GM23338 (cell line): ENCODE results near the gene ITPRIPL1. TPM values are rescaled to one million over a fixed set of nuclear protein-coding genes. Genes with fewer than 3 reads are reported as not detected.

ENCODE experiments used
- ATAC-seq: fragments of 200-7000 bp; cut with Tn5 transposase; 3 replicates; pipeline ENCODE4 v1.9.1; 2020
- DNase-seq: peaks from one replicate; pipeline ENCODE4 v3.0.0-alpha.2; 2015; ENCODE audit warnings: low spot score
- H2AFZ ChIP-seq: fragments of 200-600 bp; sonication (generic); 2 replicates; pipeline ENCODE4 v1.8.0; 2016; ENCODE audit warnings: antibody characterized with exemption, mild to moderate bottlenecking, moderate library complexity
- H3F3A ChIP-seq: fragments of 200-600 bp; sonication (generic); replicated peaks from 2 replicates; pipeline ENCODE4 v1.8.0; 2017; ENCODE audit warnings: antibody characterized with exemption, mixed run types, low read depth
- H3K27ac ChIP-seq: fragments of 200-600 bp; sonication (generic); 2 replicates; pipeline ENCODE4 v1.6.1; 2016; ENCODE audit warnings: low read depth
- H3K27me3 ChIP-seq: fragments of 200-600 bp; sonication (generic); 2 replicates; pipeline ENCODE4 v1.8.0; 2016; ENCODE audit warnings: mild to moderate bottlenecking, mixed run types, moderate library complexity; ENCODE audit not compliant: insufficient read depth
- H3K36me3 ChIP-seq: fragments of 200-600 bp; sonication (generic); 2 replicates; pipeline ENCODE4 v1.8.0; 2016; ENCODE audit warnings: mild to moderate bottlenecking; ENCODE audit not compliant: insufficient read depth
- H3K4me1 ChIP-seq: fragments of 200-600 bp; sonication (generic); 2 replicates; pipeline ENCODE4 v1.8.0; 2016; ENCODE audit warnings: mild to moderate bottlenecking, moderate library complexity; ENCODE audit not compliant: insufficient read depth
- H3K4me2 ChIP-seq: fragments of 200-600 bp; sonication (generic); 2 replicates; pipeline ENCODE4 v1.7.1; 2017; ENCODE audit warnings: mixed run types
- H3K4me3 ChIP-seq: fragments of 200-600 bp; sonication (generic); 2 replicates; pipeline ENCODE4 v1.6.1; 2016; ENCODE audit warnings: mixed run types
- H3K79me2 ChIP-seq: fragments of 200-600 bp; sonication (generic); replicated peaks from 2 replicates; pipeline ENCODE4 v1.8.0; 2017; ENCODE audit warnings: mild to moderate bottlenecking; ENCODE audit not compliant: insufficient read depth
- H3K9me2 ChIP-seq: fragments of 200-600 bp; sonication (generic); 2 replicates; pipeline ENCODE4 v1.8.0; 2017; ENCODE audit not compliant: insufficient read depth
- H4K20me1 ChIP-seq: fragments of 200-600 bp; sonication (generic); replicated peaks from 2 replicates; pipeline ENCODE4 v1.8.0; 2017; ENCODE audit warnings: mild to moderate bottlenecking; ENCODE audit not compliant: insufficient read depth
- H3K27ac Mint-ChIP-seq: 2 replicates; pipeline ENCODE4 v1.8.0; 2020; ENCODE audit warnings: inconsistent platforms, mild to moderate bottlenecking, moderate library complexity, mixed read lengths
- H3K27me3 Mint-ChIP-seq: 3 replicates; pipeline ENCODE4 v1.8.0; 2022; ENCODE audit warnings: low read depth, mild to moderate bottlenecking, moderate library complexity, mixed read lengths, inconsistent platforms; ENCODE audit not compliant: insufficient read depth, poor library complexity
- H3K36me3 Mint-ChIP-seq: 3 replicates; pipeline ENCODE4 v1.8.0; 2021; ENCODE audit warnings: low read depth, mild to moderate bottlenecking, inconsistent platforms, moderate library complexity, mixed read lengths
- H3K4me1 Mint-ChIP-seq: 3 replicates; pipeline ENCODE4 v1.8.0; 2020; ENCODE audit warnings: mild to moderate bottlenecking, inconsistent platforms, mixed read lengths
- H3K4me3 Mint-ChIP-seq: 3 replicates; pipeline ENCODE4 v1.8.0; 2021; ENCODE audit warnings: moderate library complexity, mild to moderate bottlenecking, inconsistent platforms, mixed read lengths
- H3K9me3 Mint-ChIP-seq: 3 replicates; pipeline ENCODE4 v1.8.0; 2020; ENCODE audit warnings: moderate library complexity, mild to moderate bottlenecking, inconsistent platforms, mixed read lengths
- CREB1 ChIP-seq: fragments of 250-450 bp; sonication (Bioruptor Pico); IDR thresholded peaks from 2 replicates; pipeline ENCODE4 v1.5.0; 2020; ENCODE audit warnings: low read depth, mild to moderate bottlenecking, moderate library complexity
- CTCF ChIP-seq, 2 experiments: fragments of 200-600 bp in 1 of 2; sonication (generic) in 1 of 2; conservative IDR thresholded peaks; 2 replicates each; pipeline versions ENCODE4 v1.5.1 to v1.6.1; 2016 to 2017; ENCODE audit warnings: antibody characterized with exemption in 2 of 2, low read depth in 2 of 2, mild to moderate bottlenecking in 2 of 2, moderate library complexity in 1 of 2
- ETS1 ChIP-seq: IDR thresholded peaks from 2 replicates; pipeline ENCODE4 v1.6.1; 2016; ENCODE audit warnings: antibody characterized with exemption
- EZH2 ChIP-seq: fragments of 200-600 bp; sonication (generic); IDR thresholded peaks from one replicate; pipeline ENCODE4 v1.8.0; 2017; ENCODE audit warnings: antibody characterized with exemption, mild to moderate bottlenecking, low read depth; ENCODE audit not compliant: unreplicated experiment
- EZH2phosphoT487 ChIP-seq: fragments of 200-600 bp; sonication (generic); IDR thresholded peaks from one replicate; pipeline ENCODE4 v1.8.1; 2018; ENCODE audit warnings: antibody characterized with exemption; ENCODE audit not compliant: unreplicated experiment
- JUNB ChIP-seq: IDR thresholded peaks from one replicate; pipeline ENCODE4 v1.6.1; 2016; ENCODE audit warnings: antibody characterized with exemption; ENCODE audit not compliant: unreplicated experiment
- NANOG ChIP-seq: IDR thresholded peaks from 2 replicates; pipeline ENCODE4 v1.6.1; 2016; ENCODE audit warnings: antibody characterized with exemption, borderline replicate concordance
- POLR2AphosphoS5 ChIP-seq: IDR thresholded peaks from 2 replicates; pipeline ENCODE4 v1.6.1; 2016; ENCODE audit warnings: antibody characterized with exemption, low read depth
- REST ChIP-seq: IDR thresholded peaks from one replicate; pipeline ENCODE4 v1.6.1; 2018; ENCODE audit warnings: antibody characterized with exemption; ENCODE audit not compliant: unreplicated experiment
- STAT1 ChIP-seq: IDR thresholded peaks from one replicate; pipeline ENCODE4 v1.6.1; 2016; ENCODE audit warnings: antibody characterized with exemption; ENCODE audit not compliant: unreplicated experiment
- ZNF114 ChIP-seq: fragments of 250-450 bp; sonication (Bioruptor Pico); IDR thresholded peaks from 2 replicates; pipeline ENCODE4 v1.5.0; 2020; ENCODE audit warnings: mild to moderate bottlenecking, moderate library complexity
- ZNF331 ChIP-seq: fragments of 250-450 bp; sonication (Bioruptor Pico); IDR thresholded peaks from 2 replicates; pipeline ENCODE4 v1.5.0; 2020; ENCODE audit warnings: low read depth, mild to moderate bottlenecking, moderate library complexity
- ZNF462 ChIP-seq: fragments of 250-450 bp; sonication (Bioruptor Pico); IDR thresholded peaks from 2 replicates; pipeline ENCODE4 v1.5.0; 2020; ENCODE audit warnings: mild to moderate bottlenecking, moderate library complexity
- polyA plus RNA-seq: library from polyadenylated mRNA; unstranded; fragments of >200 nt; fragmentation: Nextera tagmentation; extraction: Ambion mirVana; gene quantifications from 2 replicates; pipeline ENCODE4 v1.2.1, GENCODE V29; 2016
- total RNA-seq: library from RNA; depleted of rRNA; stranded (reverse); fragments of >200 nt; shearing (Covaris generic); gene quantifications from 2 replicates; pipeline ENCODE4 v1.2.3, GENCODE V29; 2014

Gene ITPRIPL1
- total and polyA plus RNA-seq, 2 experiments from 2014 or later = 5.3 to 14.0 TPM

- H3K4me3 Mint-ChIP-seq = no peak overlapping the region
- peaks cover 54% of the 10 kb centered on the region for H3K36me3 ChIP-seq
These were observed 28.5 kb downstream of the ITPRIPL1 start for GRCh38 chr2:96353606-96354101.

More at GRCh38 chr2:96353606-96354101, 28.5 kb downstream of the ITPRIPL1 start:
- H3K36me3 Mint-ChIP-seq = peaks cover 88% of the 10 kb centered on the region
- Histone ChIP-seq H3K4me1 (no peaks in the 10 kb centered on the region), H3F3A (no peaks in the 10 kb centered on the region), H3K4me2 (no peak overlapping the region), H4K20me1 (peaks cover 3% of the 10 kb centered on the region), H3K27ac (no peak overlapping the region), H3K27me3 (no peaks in the 10 kb centered on the region), H3K79me2 (no peaks in the 10 kb centered on the region), H3K4me3 (no peak overlapping the region), H2AFZ (no peak overlapping the region), H3K9me2 (no peaks in the 10 kb centered on the region)
- TF ChIP-seq REST = no peak
- TF ChIP-seq EZH2 = no peak
- TF ChIP-seq CREB1 (CRISPR knock-in tag) = no peak
- no peak for TF ChIP-seq ZNF462 (CRISPR knock-in tag)
- TF ChIP-seq STAT1 = no peak
- TF ChIP-seq ZNF114 (CRISPR knock-in tag) = no peak
- no peak for TF ChIP-seq ZNF331
- TF ChIP-seq ETS1 = no peak
- no peak for TF ChIP-seq NANOG
- no peak for TF ChIP-seq CTCF (conservative IDR thresholded peaks at IDR 0.05; ENCODE audit: low read depth in 2 of 2)
- TF ChIP-seq POLR2AphosphoS5 = no peak
- no peak for TF ChIP-seq JUNB
- TF ChIP-seq EZH2phosphoT487 = no peak
- no peak for ATAC-seq
- H3K4me1 Mint-ChIP-seq = no peaks in the 10 kb centered on the region
- H3K27me3 Mint-ChIP-seq = peaks cover 3% of the 10 kb centered on the region
- H3K9me3 Mint-ChIP-seq = no peaks in the 10 kb centered on the region
- no peak overlapping the region for H3K27ac Mint-ChIP-seq
- DNase-seq = no peak
